HL-60 (cell line): ENCODE measurements around the gene NEK7.

Experiments
- TF ChIP-seq, protein P1 (sequence below): IDR thresholded peaks from one replicate; pipeline ENCODE4 v1.5.1; 2011; ENCODE audit warnings: low read length, control low read depth, inconsistent platforms; ENCODE audit not compliant: insufficient read depth
- TF ChIP-seq, protein P2 (sequence below): IDR thresholded peaks from 2 replicates; pipeline ENCODE4 v1.6.1; 2012; ENCODE audit warnings: low read depth; ENCODE audit not compliant: insufficient replicate concordance

DNA sequence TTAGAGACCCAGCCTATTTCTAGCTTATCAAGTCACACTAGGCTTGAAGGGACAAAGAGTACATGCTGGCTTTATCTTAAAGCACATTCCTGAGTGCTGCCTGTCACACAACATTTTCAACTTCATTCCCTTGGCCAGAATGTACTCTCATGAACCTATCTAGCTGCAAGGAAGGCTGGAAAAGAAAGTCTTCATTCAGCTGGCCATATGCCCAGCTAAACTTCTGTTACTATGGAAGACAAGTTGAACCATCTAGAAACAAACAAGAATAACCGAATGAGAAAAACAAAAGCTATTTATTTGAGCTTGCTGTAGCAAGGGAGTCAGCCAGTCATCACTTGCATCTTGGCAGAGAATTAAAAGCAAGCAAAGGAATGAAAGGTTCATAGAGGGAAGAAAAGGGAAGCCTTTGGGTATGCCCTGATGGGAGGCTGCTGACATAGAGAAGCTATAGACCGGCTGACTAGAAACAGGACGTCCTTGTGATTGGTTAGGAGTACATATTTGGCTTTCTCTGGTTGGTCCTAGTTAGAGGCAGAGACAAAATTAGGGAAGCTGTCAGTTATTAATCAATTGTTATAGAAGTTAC, 108.4 kb downstream of the NEK7 start:
- TF ChIP-seq, protein P1, sequence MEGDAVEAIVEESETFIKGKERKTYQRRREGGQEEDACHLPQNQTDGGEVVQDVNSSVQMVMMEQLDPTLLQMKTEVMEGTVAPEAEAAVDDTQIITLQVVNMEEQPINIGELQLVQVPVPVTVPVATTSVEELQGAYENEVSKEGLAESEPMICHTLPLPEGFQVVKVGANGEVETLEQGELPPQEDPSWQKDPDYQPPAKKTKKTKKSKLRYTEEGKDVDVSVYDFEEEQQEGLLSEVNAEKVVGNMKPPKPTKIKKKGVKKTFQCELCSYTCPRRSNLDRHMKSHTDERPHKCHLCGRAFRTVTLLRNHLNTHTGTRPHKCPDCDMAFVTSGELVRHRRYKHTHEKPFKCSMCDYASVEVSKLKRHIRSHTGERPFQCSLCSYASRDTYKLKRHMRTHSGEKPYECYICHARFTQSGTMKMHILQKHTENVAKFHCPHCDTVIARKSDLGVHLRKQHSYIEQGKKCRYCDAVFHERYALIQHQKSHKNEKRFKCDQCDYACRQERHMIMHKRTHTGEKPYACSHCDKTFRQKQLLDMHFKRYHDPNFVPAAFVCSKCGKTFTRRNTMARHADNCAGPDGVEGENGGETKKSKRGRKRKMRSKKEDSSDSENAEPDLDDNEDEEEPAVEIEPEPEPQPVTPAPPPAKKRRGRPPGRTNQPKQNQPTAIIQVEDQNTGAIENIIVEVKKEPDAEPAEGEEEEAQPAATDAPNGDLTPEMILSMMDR, result no peak
- TF ChIP-seq, protein P2, sequence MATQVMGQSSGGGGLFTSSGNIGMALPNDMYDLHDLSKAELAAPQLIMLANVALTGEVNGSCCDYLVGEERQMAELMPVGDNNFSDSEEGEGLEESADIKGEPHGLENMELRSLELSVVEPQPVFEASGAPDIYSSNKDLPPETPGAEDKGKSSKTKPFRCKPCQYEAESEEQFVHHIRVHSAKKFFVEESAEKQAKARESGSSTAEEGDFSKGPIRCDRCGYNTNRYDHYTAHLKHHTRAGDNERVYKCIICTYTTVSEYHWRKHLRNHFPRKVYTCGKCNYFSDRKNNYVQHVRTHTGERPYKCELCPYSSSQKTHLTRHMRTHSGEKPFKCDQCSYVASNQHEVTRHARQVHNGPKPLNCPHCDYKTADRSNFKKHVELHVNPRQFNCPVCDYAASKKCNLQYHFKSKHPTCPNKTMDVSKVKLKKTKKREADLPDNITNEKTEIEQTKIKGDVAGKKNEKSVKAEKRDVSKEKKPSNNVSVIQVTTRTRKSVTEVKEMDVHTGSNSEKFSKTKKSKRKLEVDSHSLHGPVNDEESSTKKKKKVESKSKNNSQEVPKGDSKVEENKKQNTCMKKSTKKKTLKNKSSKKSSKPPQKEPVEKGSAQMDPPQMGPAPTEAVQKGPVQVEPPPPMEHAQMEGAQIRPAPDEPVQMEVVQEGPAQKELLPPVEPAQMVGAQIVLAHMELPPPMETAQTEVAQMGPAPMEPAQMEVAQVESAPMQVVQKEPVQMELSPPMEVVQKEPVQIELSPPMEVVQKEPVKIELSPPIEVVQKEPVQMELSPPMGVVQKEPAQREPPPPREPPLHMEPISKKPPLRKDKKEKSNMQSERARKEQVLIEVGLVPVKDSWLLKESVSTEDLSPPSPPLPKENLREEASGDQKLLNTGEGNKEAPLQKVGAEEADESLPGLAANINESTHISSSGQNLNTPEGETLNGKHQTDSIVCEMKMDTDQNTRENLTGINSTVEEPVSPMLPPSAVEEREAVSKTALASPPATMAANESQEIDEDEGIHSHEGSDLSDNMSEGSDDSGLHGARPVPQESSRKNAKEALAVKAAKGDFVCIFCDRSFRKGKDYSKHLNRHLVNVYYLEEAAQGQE, result no peak
